Thyroid gland (tissue), 4 donors: ENCODE measurements around the gene CIPC.

Source experiments
- POLR2A ChIP-seq, 2 donors: fragments of 450-650 bp; IDR thresholded peaks; one replicate each; pipeline ENCODE4 v1.6.1; 2017; ENCODE audit warnings: antibody characterized with exemption in 2 of 2, mild to moderate bottlenecking in 2 of 2, moderate library complexity in 1 of 2
- TF ChIP-seq, protein P1 (sequence below), 6 experiments: fragments of 200-600 bp in 3 of 6; fragments of 450-650 bp in 3 of 6; sonication (generic) in 3 of 6; IDR thresholded peaks; one replicate each; pipeline ENCODE4 v1.5.1; 2016 to 2019; ENCODE audit warnings: antibody characterized with exemption in 6 of 6, mild to moderate bottlenecking in 2 of 6, inconsistent platforms in 1 of 6, moderate library complexity in 1 of 6

- TF ChIP-seq, protein P1, sequence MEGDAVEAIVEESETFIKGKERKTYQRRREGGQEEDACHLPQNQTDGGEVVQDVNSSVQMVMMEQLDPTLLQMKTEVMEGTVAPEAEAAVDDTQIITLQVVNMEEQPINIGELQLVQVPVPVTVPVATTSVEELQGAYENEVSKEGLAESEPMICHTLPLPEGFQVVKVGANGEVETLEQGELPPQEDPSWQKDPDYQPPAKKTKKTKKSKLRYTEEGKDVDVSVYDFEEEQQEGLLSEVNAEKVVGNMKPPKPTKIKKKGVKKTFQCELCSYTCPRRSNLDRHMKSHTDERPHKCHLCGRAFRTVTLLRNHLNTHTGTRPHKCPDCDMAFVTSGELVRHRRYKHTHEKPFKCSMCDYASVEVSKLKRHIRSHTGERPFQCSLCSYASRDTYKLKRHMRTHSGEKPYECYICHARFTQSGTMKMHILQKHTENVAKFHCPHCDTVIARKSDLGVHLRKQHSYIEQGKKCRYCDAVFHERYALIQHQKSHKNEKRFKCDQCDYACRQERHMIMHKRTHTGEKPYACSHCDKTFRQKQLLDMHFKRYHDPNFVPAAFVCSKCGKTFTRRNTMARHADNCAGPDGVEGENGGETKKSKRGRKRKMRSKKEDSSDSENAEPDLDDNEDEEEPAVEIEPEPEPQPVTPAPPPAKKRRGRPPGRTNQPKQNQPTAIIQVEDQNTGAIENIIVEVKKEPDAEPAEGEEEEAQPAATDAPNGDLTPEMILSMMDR (IDR thresholded peaks at IDR 0.05): no peak
- TF ChIP-seq POLR2A (IDR thresholded peaks at IDR 0.05): no peak
Measured at GRCh38 chr14:77082356-77082755, 15.7 kb upstream of the CIPC start.
